OCI-LY3 (cell line): ENCODE measurements around the gene PRPF4.

Experiments used
- CTCF ChIP-seq: fragments of 200-600, 300-600 bp; sonication (generic); IDR thresholded peaks from 2 replicates; pipeline ENCODE4 v1.5.1; 2014; ENCODE audit warnings: antibody characterized with exemption, low read length, low read depth
- EZH2phosphoT487 ChIP-seq: fragments of 200-600 bp; shearing (Covaris generic); IDR thresholded peaks from 2 replicates; pipeline ENCODE4 v1.6.1; 2018; ENCODE audit warnings: antibody characterized with exemption, mixed run types, low read depth

- no peak for TF ChIP-seq CTCF
- TF ChIP-seq EZH2phosphoT487, result no peak
Observed at GRCh38 chr9:113255438-113255837, 20.0 kb upstream of the PRPF4 start.
